Dermis microvascular lymphatic vessel endothelial cell (primary cell): ENCODE data around the gene EFCAB8. TPM values are rescaled to one million over a fixed set of nuclear protein-coding genes. Genes with fewer than 3 reads are reported as not detected.

Source experiments
- DNase-seq, 2 donors: peaks; one replicate each; pipeline versions ENCODE4 v3.0.0 to v3.0.0-alpha.2; 2010; ENCODE audit warnings: low read depth in 2 of 2
- total RNA-seq: library from RNA; depleted of rRNA; stranded (reverse); fragments of >200 nt; gene quantifications from 2 replicates; pipeline ENCODE4 v1.2.1, GENCODE V29; 2014

Gene EFCAB8
- under 0.01 TPM in 1 of 2 replicates, not detected in the other for total RNA-seq

DNA sequence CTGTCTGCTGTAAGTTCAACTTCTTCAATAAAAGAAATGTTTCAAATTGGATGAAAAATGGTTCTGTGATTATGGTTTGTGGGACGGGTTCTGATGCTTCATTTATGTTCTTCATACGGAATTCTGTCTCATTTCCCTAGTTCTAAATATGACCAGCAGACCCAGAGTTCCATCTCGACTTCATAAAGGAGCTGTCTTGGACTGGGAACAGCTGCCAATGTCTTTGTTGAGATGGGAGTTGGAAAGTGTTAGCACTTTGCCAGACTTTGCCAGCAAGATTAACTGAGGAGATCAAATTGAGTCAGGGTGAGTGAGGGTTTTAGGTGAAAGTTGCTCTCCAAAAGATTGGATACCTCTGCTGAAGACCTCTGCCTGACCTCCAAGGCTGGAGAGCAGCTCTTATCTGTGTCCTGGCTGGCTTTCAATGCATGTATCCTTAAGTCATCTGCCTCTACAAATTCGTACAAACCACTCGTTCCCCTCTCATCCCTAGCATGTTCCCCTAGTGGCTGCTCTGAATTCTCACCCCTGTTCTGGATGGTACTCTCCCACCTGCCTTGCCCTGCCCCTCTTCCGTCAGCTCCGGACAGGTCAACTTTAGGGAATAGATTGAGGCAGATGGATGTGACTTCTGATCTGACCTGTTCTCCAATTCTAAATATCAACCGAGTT is at the start of gene EFCAB8:
EFCAB8 (plus strand) TSS at position 223 of the 672 bp plus-strand sequence. CDS start 4,870 bp downstream, outside the sequence.
- DNase-seq = no peak

DNA sequence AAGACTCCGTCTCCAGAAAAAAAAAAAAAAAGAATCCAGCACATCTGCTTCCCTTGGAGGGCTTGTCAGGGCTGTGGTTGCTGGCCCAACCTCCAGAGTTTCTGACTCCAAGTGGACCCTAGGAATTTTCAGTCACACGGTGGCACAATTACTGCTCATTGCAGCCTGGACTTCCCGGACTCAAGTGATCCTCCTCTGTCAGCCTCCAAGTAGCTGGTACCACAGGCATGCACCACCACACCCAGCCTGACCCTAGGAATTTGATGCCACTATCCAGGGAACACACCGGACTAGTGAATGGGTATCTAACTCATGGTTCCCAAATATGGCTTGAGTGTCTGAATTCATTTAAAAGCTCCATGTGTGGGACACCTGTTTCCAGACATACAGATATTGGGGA is 48.8 kb upstream of the EFCAB8 start:
- no peak for DNase-seq

GRCh38 chr20:32810941-32811340 is 47.8 kb upstream of the EFCAB8 start:
- no peak for DNase-seq

DNA sequence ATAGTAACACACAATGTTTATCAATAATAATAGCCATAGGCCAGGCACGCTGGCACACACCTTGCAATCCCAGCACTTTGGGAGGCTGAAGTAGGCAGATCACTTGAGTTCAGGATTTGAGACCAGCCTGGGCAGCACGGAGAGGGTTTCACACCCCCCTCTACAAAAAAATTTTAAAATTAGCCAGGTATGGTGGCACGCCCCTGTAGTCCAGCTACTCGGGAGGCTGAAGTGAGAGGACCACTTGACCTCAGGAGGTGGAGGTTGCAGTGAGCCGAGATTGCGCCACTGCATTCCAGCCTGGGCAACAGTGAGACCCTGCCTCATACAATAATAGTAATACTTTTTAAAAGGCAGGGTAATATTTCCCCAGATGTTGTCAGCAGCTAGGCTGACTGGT is 46.8 kb upstream of the EFCAB8 start:
- no peak for DNase-seq

DNA sequence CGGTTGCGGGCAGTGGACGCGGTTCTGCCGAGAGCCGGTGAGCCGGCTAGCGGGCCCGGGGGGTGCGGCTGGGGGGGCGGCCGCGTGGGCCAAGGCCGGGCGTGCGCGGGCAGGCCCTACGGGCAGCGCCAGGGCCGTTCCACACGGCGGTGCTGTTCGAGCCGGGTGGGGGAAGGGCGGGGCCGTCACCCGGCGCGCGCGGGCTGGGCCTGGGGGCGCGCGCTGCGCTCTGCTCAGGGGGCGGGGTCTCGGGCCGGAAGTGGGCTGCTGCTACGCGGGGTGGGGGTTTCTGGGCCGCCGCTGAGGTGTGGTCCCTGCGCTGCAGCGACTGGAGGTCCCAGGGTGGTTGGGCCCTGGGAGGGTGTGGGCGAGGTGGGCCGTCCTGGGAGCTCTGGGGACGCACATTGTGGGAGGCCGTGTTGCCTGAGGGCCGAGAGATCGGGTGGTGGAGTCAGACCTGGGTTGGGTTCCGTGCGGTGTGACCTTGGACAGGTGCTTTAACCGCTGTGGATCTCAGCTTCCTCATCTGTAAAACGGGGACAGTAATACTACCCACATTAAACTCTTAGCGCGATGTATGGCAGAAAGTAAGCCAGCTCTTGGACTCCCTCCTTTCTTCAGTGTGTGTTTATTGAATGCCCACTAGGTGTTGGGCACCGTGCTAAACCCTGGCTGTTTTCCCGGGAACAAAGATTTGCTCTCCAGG is 38.6 kb upstream of the EFCAB8 start:
- peak in 1 of 2 donors; percentile 77 for DNase-seq

DNA sequence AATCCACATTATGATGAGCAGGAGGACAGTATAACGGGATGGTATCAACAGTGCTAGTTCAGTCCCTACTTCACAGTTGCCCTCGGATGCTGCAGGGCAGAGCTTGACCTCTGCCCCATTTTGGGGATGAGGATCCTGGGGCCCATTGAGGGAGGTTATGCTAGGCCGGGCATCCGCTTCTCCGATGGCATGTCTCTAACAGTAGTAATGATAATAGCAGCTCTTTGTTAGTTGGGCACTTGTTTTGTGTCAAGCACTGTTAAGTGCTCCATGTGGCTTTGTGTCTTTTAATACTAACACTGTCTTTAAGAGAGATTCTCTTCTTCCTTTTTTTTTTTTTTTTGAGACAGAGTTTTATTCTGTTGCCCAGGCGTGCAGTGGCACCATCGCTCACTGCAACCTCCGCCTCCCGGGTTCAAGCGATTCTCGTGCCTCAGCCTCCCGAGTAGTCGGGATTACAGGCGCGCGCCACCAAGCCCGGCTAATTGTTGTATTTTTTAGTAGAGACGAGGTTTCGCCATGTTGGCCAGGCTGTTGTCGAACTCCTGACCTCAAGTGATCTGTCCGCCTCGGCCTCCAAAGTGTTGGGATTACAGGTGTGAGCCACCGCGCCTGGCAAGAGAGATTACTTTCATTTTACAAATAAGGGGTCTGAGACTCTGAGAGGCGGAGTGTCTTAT is 37.9 kb upstream of the EFCAB8 start:
- DNase-seq = no peak

GRCh38 chr20:32822225-32822624 is 36.5 kb upstream of the EFCAB8 start:
- DNase-seq = no peak

DNA sequence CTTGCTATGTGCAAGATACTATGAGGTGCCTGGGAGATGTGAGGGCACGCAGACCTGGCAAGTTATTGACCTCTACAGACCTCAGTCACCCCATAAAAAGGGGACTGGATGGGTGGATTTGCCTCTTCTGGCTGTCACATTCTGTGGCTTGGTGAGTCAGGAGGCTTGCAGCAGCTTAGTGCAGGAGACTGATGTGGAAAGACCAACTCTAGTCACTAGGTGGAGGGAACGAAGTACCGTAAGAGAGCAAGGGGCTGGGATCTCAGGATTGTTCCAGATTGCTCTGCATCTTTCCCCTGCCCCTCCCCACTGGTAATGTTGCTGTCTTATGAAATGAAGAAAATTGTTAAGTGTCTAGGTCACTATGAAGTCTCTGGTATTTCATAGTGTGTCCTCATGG is 35.6 kb upstream of the EFCAB8 start:
- DNase-seq = no peak

DNA sequence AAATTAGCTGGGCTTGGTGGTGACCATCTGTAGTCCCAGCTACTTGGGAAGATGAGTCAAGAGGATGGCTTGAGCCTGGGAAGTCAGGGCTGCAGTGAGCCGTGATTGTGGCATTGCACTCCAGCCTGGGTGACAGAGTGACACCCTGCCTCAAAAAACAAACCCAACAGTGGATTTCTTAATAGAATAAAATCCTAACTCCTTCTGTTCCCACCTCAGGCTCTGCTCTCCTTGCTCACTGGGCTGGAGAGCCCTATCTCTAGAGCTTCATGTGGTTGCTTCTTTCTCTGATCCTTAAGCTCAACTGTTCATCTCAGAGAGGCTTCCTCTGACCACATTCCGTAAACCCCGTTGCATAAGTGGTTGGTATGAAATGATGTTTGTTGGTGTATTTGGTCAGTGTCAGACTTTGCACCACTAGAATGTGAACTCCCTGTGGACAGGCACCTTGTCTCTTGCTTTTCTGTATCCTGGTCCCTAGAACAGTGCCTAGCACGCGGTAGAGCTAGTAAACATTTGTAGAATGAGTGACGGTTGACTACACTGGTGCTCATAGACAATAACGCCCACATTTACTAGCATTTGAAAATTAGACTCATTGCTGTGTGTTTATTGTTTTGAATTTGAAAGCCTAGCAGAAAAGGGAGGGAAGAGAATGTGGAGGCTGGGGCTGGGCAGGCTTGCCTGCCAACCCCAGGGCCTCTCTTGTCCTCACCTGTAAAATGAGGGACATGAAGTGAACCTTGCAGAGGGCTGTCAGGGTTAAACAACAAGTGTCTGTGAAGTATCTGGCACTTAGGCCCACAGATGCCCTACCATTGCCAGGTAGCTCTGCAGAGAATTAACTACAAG is 34.8 kb upstream of the EFCAB8 start:
- no peak for DNase-seq

GRCh38 chr20:32828029-32828680 is 30.6 kb upstream of the EFCAB8 start:
- peak in 1 of 2 donors; percentile 54 for DNase-seq

DNA sequence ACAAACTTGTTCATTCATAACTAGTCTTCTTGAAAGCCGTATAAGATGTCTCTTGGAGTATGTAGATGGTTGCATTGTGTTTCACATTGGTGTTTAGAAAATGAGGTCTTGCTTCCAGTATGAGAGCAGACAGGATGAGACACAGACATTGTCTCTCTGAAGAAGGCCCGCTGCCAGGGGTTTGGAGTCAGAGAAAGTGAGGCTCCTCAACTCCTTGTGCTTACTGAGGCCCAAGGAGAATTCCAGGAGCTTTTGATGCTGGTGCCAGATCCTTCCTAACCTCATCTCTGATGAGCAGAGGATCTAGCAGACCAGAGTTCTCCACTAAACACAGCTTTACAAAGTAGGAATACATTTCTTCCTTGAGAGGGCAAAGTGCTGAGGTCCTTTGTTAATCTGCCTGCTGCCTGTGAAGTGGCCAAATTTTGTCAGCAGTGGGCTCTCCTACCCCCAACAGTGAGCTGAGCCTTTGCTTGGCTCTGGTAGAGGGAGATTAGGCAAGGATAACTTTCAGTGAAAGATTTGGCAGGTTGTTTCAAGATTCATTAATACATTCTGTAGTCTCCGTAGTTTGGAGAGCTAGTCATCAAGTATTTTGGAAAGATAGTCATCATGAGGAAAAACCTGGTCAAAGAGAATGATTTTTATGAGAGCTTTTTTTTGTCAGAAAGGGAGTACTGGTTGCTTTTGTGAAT is 29.3 kb upstream of the EFCAB8 start:
- no peak for DNase-seq

- no peak for DNase-seq
Measured at GRCh38 chr20:32830437-32830836, 28.3 kb upstream of the EFCAB8 start.

DNA sequence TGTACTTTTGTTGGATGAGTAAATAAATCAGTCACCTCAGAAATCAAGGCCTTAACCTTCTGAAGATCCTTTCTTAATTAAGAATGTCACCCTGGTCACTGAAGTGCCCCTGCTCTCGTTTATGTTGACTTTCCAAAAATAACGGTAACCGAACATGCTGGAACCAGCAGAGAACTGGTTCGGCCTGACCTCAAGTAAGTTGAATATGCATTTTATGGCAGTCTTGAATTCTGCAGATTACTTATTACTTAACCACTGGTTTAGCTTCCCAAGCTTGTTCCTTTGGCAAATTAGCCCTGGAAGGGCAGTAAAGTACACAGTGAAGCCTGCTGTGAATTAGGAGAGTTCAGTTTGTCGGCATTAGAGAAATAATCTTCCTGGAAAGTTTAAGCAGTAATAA is 26.7 kb upstream of the EFCAB8 start:
- DNase-seq = no peak

DNA sequence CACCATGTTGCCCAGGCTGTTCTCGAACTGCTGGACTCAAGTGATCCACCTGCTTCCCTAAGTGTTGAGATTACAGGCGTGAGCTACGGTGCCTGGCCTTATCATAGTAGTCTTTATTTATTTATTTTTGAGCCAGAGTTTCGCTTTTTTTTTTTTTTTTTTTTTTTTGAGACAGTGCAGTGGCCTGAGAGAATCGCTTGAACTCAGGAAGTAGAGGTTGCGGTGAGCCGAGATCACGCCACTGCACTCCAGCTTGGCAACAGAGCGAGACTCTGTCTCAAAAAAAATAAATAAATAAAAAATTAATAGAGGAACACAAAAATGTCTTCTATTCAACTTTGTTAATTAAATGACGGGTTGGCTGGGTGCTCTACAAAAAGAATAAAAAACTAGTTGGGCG is 26.1 kb upstream of the EFCAB8 start:
- DNase-seq = no peak

GRCh38 chr20:32834972-32835371 is 23.8 kb upstream of the EFCAB8 start:
- DNase-seq = no peak

DNA sequence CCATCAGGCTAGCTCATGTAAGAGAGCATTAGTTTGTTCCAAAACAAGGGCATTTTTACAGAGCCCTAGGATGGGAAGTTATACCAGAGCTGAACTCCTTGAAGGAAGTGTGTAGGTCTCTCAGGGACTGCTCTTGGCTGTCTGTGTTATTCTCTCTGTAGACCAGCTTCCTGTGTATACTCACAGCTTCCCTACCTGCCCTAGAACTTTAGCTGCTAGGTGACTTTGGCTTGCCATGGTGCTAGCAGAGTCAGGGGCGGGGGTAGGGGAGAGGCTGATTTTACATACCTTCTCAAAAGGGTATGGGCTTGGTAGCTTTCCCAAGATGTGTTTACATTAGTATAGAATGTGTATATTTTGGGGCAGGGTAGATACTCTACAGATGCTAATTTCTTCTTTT is 21.6 kb upstream of the EFCAB8 start:
- DNase-seq = no peak

- DNase-seq = no peak
Measured at GRCh38 chr20:32839227-32839981, 19.3 kb upstream of the EFCAB8 start.

DNA sequence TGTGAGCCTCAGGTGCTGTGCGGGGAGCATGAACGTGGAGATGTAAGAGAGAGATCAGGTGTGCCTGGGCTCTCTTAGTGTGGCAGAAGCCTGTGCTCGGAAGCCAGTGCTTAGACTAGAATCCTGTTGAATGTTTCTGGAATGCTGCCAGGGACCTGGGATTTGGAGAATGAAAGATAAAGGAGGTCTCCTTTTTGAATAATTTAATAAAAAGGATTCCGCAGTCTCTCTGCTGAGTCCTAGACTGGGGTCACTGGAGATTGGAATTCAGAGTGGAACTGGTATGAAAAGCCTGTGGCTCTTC is 18.8 kb upstream of the EFCAB8 start:
- no peak for DNase-seq

GRCh38 chr20:32841174-32841573 is 17.5 kb upstream of the EFCAB8 start:
- no peak for DNase-seq

DNA sequence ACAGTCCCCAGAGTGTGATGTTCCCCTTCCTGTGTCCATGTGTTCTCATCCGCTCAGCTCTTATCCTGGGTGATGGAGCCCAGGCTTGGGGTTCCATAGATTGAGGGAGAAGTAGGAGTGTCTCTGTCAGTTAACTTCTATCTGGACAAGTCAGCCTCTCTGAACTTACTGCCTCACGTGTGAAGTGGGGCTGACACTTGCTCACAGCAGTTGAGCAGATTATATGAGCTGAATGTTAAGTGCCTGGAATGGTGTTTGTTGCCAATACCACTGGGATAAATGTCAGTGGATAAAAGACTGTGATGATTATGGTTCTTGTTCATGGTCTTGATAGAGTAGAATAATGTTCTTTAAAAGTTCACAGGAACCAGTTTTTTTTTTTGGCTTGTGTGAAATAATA is 17.1 kb upstream of the EFCAB8 start:
- no peak for DNase-seq
